ENCODE results near the gene KRTAP10-3.

GRCh38 chr21:44602463-44602850 lies 43.9 kb upstream of the KRTAP10-3 start:
- TF ChIP-seq CTCF (IDR thresholded peaks at IDR 0.05) (no peak), POLR2AphosphoS5 (IDR thresholded peaks at IDR 0.05; ENCODE audit: low read depth, low read length) (no peak), REST (IDR thresholded peaks at IDR 0.05; ENCODE audit: insufficient read depth in 1 of 2, low read depth in 2 of 2, low read length in 1 of 2) (no peak), SIN3A (IDR thresholded peaks at IDR 0.05; ENCODE audit: borderline replicate concordance, insufficient read depth, low read depth, low read length) (no peak)
